ENCODE data around the gene TSG101. TPM values are rescaled to one million over a fixed set of nuclear protein-coding genes. Genes with fewer than 3 reads are reported as not detected.

The TSG101 gene
- total RNA-seq, 3 donors from 2014 or later = 60.6 to 71.1 (median 64.9) TPM

GRCh38 chr11:18521122-18521521 lies 5.6 kb downstream of the TSG101 start:
- TF ChIP-seq, protein P1, sequence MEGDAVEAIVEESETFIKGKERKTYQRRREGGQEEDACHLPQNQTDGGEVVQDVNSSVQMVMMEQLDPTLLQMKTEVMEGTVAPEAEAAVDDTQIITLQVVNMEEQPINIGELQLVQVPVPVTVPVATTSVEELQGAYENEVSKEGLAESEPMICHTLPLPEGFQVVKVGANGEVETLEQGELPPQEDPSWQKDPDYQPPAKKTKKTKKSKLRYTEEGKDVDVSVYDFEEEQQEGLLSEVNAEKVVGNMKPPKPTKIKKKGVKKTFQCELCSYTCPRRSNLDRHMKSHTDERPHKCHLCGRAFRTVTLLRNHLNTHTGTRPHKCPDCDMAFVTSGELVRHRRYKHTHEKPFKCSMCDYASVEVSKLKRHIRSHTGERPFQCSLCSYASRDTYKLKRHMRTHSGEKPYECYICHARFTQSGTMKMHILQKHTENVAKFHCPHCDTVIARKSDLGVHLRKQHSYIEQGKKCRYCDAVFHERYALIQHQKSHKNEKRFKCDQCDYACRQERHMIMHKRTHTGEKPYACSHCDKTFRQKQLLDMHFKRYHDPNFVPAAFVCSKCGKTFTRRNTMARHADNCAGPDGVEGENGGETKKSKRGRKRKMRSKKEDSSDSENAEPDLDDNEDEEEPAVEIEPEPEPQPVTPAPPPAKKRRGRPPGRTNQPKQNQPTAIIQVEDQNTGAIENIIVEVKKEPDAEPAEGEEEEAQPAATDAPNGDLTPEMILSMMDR (IDR thresholded peaks at IDR 0.05) = no peak
- intact Hi-C loops (cut with DNase I, micrococcal nuclease) = no loop called here

GRCh38 chr11:18502352-18502751 lies 24.4 kb downstream of the TSG101 start:
- no peak for DNase-seq
- Histone ChIP-seq H3K9me3 (no peaks in the 10 kb centered on the region), H3K4me3 (no peak overlapping the region), H3K4me1 (ENCODE audit: low read depth) (no peaks in the 10 kb centered on the region), H3K36me3 (ENCODE audit: low read depth) (no peaks in the 10 kb centered on the region)
- TF ChIP-seq, protein P1 (IDR thresholded peaks at IDR 0.05) = no peak
- no peak for ATAC-seq
- intact Hi-C loops (cut with DNase I, micrococcal nuclease) = no loop called here

More at GRCh38 chr11:18521122-18521521, 5.6 kb downstream of the TSG101 start:
- H3K4me1 ChIP-seq (ENCODE audit: low read depth) = peaks cover 19% of the 10 kb centered on the region
- no peaks in the 10 kb centered on the region for H3K9me3 ChIP-seq
- DNase-seq = no peak
- no peak for ATAC-seq
- H3K36me3 ChIP-seq (ENCODE audit: low read depth) = no peaks in the 10 kb centered on the region
- no peak overlapping the region for H3K4me3 ChIP-seq

- Histone ChIP-seq H3K4me1 (ENCODE audit: low read depth) (no peaks in the 10 kb centered on the region), H3K36me3 (ENCODE audit: low read depth) (no peaks in the 10 kb centered on the region), H3K9me3 (no peaks in the 10 kb centered on the region), H3K4me3 (no peak overlapping the region)
- no peak for DNase-seq
- no peak for ATAC-seq
- TF ChIP-seq, protein P1 (IDR thresholded peaks at IDR 0.05) = no peak
- intact Hi-C loops (cut with DNase I, micrococcal nuclease) = no loop called here
Measured at GRCh38 chr11:18501629-18502028, 25.1 kb downstream of the TSG101 start.

GRCh38 chr11:18498039-18498438 lies 28.7 kb downstream of the TSG101 start:
- H3K9me3 ChIP-seq = no peaks in the 10 kb centered on the region
- H3K4me3 ChIP-seq = no peak overlapping the region
- no peaks in the 10 kb centered on the region for H3K36me3 ChIP-seq (ENCODE audit: low read depth)
- ATAC-seq (no peak), DNase-seq (no peak)
- peaks cover 3% of the 10 kb centered on the region for H3K4me1 ChIP-seq (ENCODE audit: low read depth)
- TF ChIP-seq, protein P1 (IDR thresholded peaks at IDR 0.05) = no peak
- intact Hi-C loops (cut with DNase I, micrococcal nuclease) = no loop called here

- ATAC-seq (peak; percentile 40), DNase-seq (no peak)
- Histone ChIP-seq H3K4me3 (no peak overlapping the region), H3K36me3 (ENCODE audit: low read depth) (no peaks in the 10 kb centered on the region), H3K4me1 (ENCODE audit: low read depth) (peaks cover 5% of the 10 kb centered on the region), H3K9me3 (no peaks in the 10 kb centered on the region)
- TF ChIP-seq, protein P1 (IDR thresholded peaks at IDR 0.05) = no peak
- intact Hi-C loops (cut with DNase I, micrococcal nuclease) = no loop called here
Measured at GRCh38 chr11:18495703-18496102, 31.0 kb downstream of the TSG101 start.

DNA sequence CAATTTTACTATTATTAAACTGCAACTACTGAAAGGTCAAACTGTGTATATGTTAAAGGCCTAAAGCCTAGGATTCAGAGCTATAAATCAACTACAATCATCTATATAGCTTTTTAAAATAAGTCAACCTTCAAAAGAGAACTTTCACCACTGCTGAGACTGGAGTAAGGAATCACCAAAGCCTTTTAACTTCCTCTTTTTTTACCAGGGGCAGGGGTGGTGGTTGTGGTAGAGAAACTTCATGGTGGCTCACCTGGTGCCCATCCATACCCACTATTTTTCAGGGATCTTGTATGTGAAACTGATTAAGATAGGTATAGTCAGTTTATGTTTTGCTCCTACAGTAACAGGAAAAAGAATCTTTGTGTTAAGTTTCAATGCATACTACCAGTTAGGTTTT lies 31.5 kb downstream of the TSG101 start:
- DNase-seq (no peak), ATAC-seq (no peak)
- Histone ChIP-seq H3K9me3 (no peaks in the 10 kb centered on the region), H3K36me3 (ENCODE audit: low read depth) (no peaks in the 10 kb centered on the region), H3K4me3 (no peak overlapping the region), H3K4me1 (ENCODE audit: low read depth) (peaks cover 5% of the 10 kb centered on the region)
- intact Hi-C loops (cut with DNase I, micrococcal nuclease) = no loop called here
- TF ChIP-seq, protein P1 (IDR thresholded peaks at IDR 0.05) = no peak
